H1 (cell line): ENCODE data around the gene PUDP. TPM values are rescaled to one million over a fixed set of nuclear protein-coding genes. Genes with fewer than 3 reads are reported as not detected.

ENCODE experiments used
- CTCF ChIA-PET: fragments of 300-600 bp; sonication (Branson Sonifier 250); formaldehyde crosslinking; loops from one replicate; lab custom pipeline; 2021; ENCODE audit not compliant: partially characterized antibody; lab: Charles Lee
- POLR2A ChIA-PET: fragments of 300-600 bp; sonication (Branson Sonifier 250); formaldehyde crosslinking; loops from one replicate; lab custom pipeline; 2021; ENCODE audit warnings: inconsistent platforms; ENCODE audit not compliant: partially characterized antibody; lab: Charles Lee
- DNase-seq, 2 experiments: peaks; one replicate each; pipeline versions ENCODE4 v3.0.0 to v3.0.0-alpha.2; 2010 to 2022; ENCODE audit warnings: low spot score in 2 of 2, low read depth in 1 of 2, mixed read lengths in 1 of 2
- FAIRE-seq: peaks from 2 replicates; lab custom pipeline; 2011; peaks lifted over from hg19 to GRCh38; lab: Jason Lieb, UNC
- H2AFZ ChIP-seq: 2 replicates; pipeline ENCODE4 v1.8.1; 2012; ENCODE audit warnings: low read length, inconsistent platforms
- H2AK5ac ChIP-seq: 2 replicates; pipeline ENCODE4 v1.6.1; 2013; ENCODE audit warnings: low read depth, low read length
- H2BK120ac ChIP-seq: replicated peaks from 2 replicates; pipeline ENCODE3; 2013; ENCODE audit warnings: low read depth, low read length, inconsistent platforms
- H2BK12ac ChIP-seq: 2 replicates; pipeline ENCODE4 v1.6.1; 2013; ENCODE audit warnings: low read depth, low read length
- H2BK15ac ChIP-seq: 2 replicates; pipeline ENCODE4 v1.6.1; 2013; ENCODE audit warnings: low read length
- H2BK20ac ChIP-seq: 2 replicates; pipeline ENCODE4 v1.6.1; 2013; ENCODE audit warnings: low read length
- H2BK5ac ChIP-seq: 2 replicates; pipeline ENCODE4 v1.6.1; 2013; ENCODE audit warnings: low read depth, low read length
- H3K14ac ChIP-seq: 2 replicates; pipeline ENCODE4 v1.6.1; 2013; ENCODE audit warnings: inconsistent platforms; ENCODE audit not compliant: insufficient read length
- H3K18ac ChIP-seq: 2 replicates; pipeline ENCODE4 v1.6.1; 2013; ENCODE audit warnings: low read length; ENCODE audit errors: extremely low read depth
- H3K23ac ChIP-seq: 2 replicates; pipeline ENCODE4 v1.6.1; 2013; ENCODE audit warnings: inconsistent platforms; ENCODE audit not compliant: insufficient read length
- H3K23me2 ChIP-seq: 2 replicates; pipeline ENCODE4 v1.6.1; 2013; ENCODE audit warnings: low read depth, low read length
- H3K27ac ChIP-seq: 2 replicates; pipeline ENCODE4 v1.6.1; 2011; ENCODE audit warnings: low read depth, low read length, inconsistent platforms
- H3K27me3 ChIP-seq, 4 experiments: replicated peaks in 1 of 4; 1 replicate in 1 of 4; 2 replicates in 3 of 4; pipeline versions ENCODE4 v1.6.1 to v1.8.1; 2011 to 2013; ENCODE audit warnings: low read length in 3 of 4, mild to moderate bottlenecking in 3 of 4, inconsistent platforms in 2 of 4, mixed read lengths in 2 of 4, moderate library complexity in 1 of 4; ENCODE audit not compliant: control insufficient read depth in 3 of 4, insufficient read depth in 3 of 4; ENCODE audit errors: extremely low read depth in 1 of 4
- H3K36me3 ChIP-seq, 4 experiments: 2 replicates each; pipeline versions ENCODE4 v1.6.1 to v1.8.1; 2011 to 2013; ENCODE audit warnings: mild to moderate bottlenecking in 4 of 4, low read length in 3 of 4, moderate library complexity in 2 of 4, control low read depth in 1 of 4, inconsistent platforms in 1 of 4; ENCODE audit not compliant: insufficient read depth in 4 of 4, control insufficient read depth in 2 of 4
- H3K4ac ChIP-seq: replicated peaks from 2 replicates; pipeline ENCODE3; 2013; ENCODE audit warnings: low read length, low read depth, mixed read lengths, inconsistent platforms; ENCODE audit not compliant: insufficient read length
- H3K4me1 ChIP-seq, 4 experiments: replicated peaks in 1 of 4; 1 replicate in 1 of 4; 2 replicates in 3 of 4; pipeline versions ENCODE4 v1.6.1 to v1.8.1; 2011 to 2013; ENCODE audit warnings: low read length in 3 of 4, inconsistent platforms in 2 of 4, mixed read lengths in 1 of 4; ENCODE audit not compliant: insufficient read depth in 4 of 4, control insufficient read depth in 3 of 4
- H3K4me2 ChIP-seq, 2 experiments: 2 replicates each; pipeline versions ENCODE4 v1.6.1 to v1.8.1; 2011 to 2013; ENCODE audit warnings: low read depth in 2 of 2, low read length in 2 of 2, control low read depth in 1 of 2, inconsistent platforms in 1 of 2, mild to moderate bottlenecking in 1 of 2; ENCODE audit not compliant: insufficient read depth in 1 of 2
- H3K4me3 ChIP-seq, 4 experiments: fragments of 200-600, 300-600 bp in 1 of 4; sonication (generic), shearing (Covaris generic), sonication (Bioruptor Twin) in 1 of 4; 2 replicates each; pipeline versions ENCODE4 v1.5.1 to v1.8.1; 2011 to 2016; ENCODE audit warnings: low read length in 4 of 4, low read depth in 3 of 4, control low read depth in 2 of 4, inconsistent platforms in 2 of 4, mild to moderate bottlenecking in 2 of 4, mixed read lengths in 1 of 4, moderate library complexity in 1 of 4; ENCODE audit not compliant: insufficient read depth in 2 of 4; ENCODE audit errors: extremely low read depth in 1 of 4
- H3K56ac ChIP-seq: replicated peaks from 2 replicates; pipeline ENCODE3; 2013; ENCODE audit warnings: low read depth, mild to moderate bottlenecking, mixed read lengths, low read length, inconsistent platforms; ENCODE audit not compliant: insufficient read length
- H3K79me1 ChIP-seq: 2 replicates; pipeline ENCODE4 v1.6.1; 2013; ENCODE audit warnings: low read depth, low read length, control low read depth
- H3K79me2 ChIP-seq, 2 experiments: 2 replicates each; pipeline versions ENCODE4 v1.6.1 to v1.8.1; 2012 to 2013; ENCODE audit warnings: low read length in 2 of 2, mild to moderate bottlenecking in 2 of 2, inconsistent platforms in 1 of 2; ENCODE audit not compliant: insufficient read depth in 2 of 2, control insufficient read depth in 1 of 2
- H3K9ac ChIP-seq, 4 experiments: replicated peaks in 1 of 4; 1 replicate in 1 of 4; 2 replicates in 3 of 4; pipeline versions ENCODE4 v1.6.1 to v1.8.1; 2011 to 2013; ENCODE audit warnings: low read depth in 3 of 4, low read length in 3 of 4, control low read depth in 2 of 4, mild to moderate bottlenecking in 2 of 4, moderate library complexity in 2 of 4, inconsistent platforms in 1 of 4; ENCODE audit errors: extremely low read depth in 1 of 4
- H3K9me3 ChIP-seq, 2 experiments: 2 replicates each; pipeline versions ENCODE4 v1.6.1 to v1.8.1; 2012 to 2013; ENCODE audit warnings: mild to moderate bottlenecking in 2 of 2, moderate library complexity in 2 of 2, control low read depth in 1 of 2, inconsistent platforms in 1 of 2, low read depth in 1 of 2, low read length in 1 of 2, mixed read lengths in 1 of 2; ENCODE audit not compliant: insufficient read depth in 2 of 2
- H4K20me1 ChIP-seq, 2 experiments: replicated peaks in 1 of 2; 2 replicates each; pipeline versions ENCODE3 to v1.8.1; 2011 to 2013; ENCODE audit warnings: inconsistent platforms in 2 of 2, low read length in 2 of 2, mild to moderate bottlenecking in 1 of 2; ENCODE audit not compliant: insufficient read depth in 2 of 2, control insufficient read depth in 1 of 2
- H4K5ac ChIP-seq: 2 replicates; pipeline ENCODE4 v1.6.1; 2013; ENCODE audit warnings: low read length, low read depth, mixed read lengths, inconsistent platforms; ENCODE audit not compliant: insufficient read length
- H4K8ac ChIP-seq: 2 replicates; pipeline ENCODE4 v1.8.0; 2013; ENCODE audit warnings: mild to moderate bottlenecking, moderate library complexity, low read length, inconsistent platforms; ENCODE audit not compliant: insufficient read depth; ENCODE audit errors: extremely low read depth
- H4K91ac ChIP-seq: replicated peaks from 2 replicates; pipeline ENCODE3; 2013; ENCODE audit warnings: low read length, mixed read lengths, inconsistent platforms; ENCODE audit not compliant: insufficient read length
- CHD2 ChIP-seq: IDR thresholded peaks from 2 replicates; pipeline ENCODE4 v1.6.1; 2012; ENCODE audit warnings: low read length, improper control_type of control experiment
- FOSL1 ChIP-seq: IDR thresholded peaks from 2 replicates; pipeline ENCODE4 v1.6.1; 2011; ENCODE audit warnings: mild to moderate bottlenecking, low read depth, low read length, moderate library complexity; ENCODE audit not compliant: insufficient read depth
- KDM1A ChIP-seq: fragments of 200-600, 300-600 bp; sonication (generic); IDR thresholded peaks from 2 replicates; pipeline ENCODE4 v1.7.1; 2016; ENCODE audit warnings: mild to moderate bottlenecking, low read length, borderline replicate concordance
- POLR2AphosphoS5 ChIP-seq: IDR thresholded peaks from 2 replicates; pipeline ENCODE4 v1.6.1; 2011; ENCODE audit warnings: low read depth, low read length
- POU5F1 ChIP-seq: IDR thresholded peaks from 2 replicates; pipeline ENCODE4 v1.6.1; 2011; ENCODE audit warnings: low read depth, mild to moderate bottlenecking, low read length, moderate library complexity
- RXRA ChIP-seq: IDR thresholded peaks from 2 replicates; pipeline ENCODE4 v1.6.1; 2011; ENCODE audit warnings: low read depth, mild to moderate bottlenecking, low read length, moderate library complexity; ENCODE audit not compliant: insufficient read depth
- SIN3A ChIP-seq, 2 experiments: IDR thresholded peaks in 1 of 2; conservative IDR thresholded peaks in 1 of 2; 2 replicates each; pipeline ENCODE4 v1.6.1; 2011 to 2012; ENCODE audit warnings: low read length in 2 of 2, improper control_type of control experiment in 1 of 2, low read depth in 1 of 2, mild to moderate bottlenecking in 1 of 2
- SRF ChIP-seq: IDR thresholded peaks from 2 replicates; pipeline ENCODE4 v1.6.1; 2011; ENCODE audit warnings: mild to moderate bottlenecking, low read depth, low read length, moderate library complexity
- TAF7 ChIP-seq: optimal IDR thresholded peaks from 2 replicates; pipeline ENCODE3; 2011; ENCODE audit warnings: low read depth, mild to moderate bottlenecking, inconsistent platforms, low read length, moderate library complexity, borderline replicate concordance
- WGBS, 2 experiments: shearing (Covaris generic) in 1 of 2; methylation state at CpG; one replicate each; pipeline versions ENCODE4 v1.1.6 to v1.1.7; 2013 to 2015; ENCODE audit warnings: low lambda C conversion rate in 2 of 2, mixed read lengths in 2 of 2, inconsistent platforms in 1 of 2, low coverage in 1 of 2, missing lambda C conversion rate in 1 of 2; ENCODE audit not compliant: insufficient replicate concordance in 2 of 2, insufficient coverage in 1 of 2, insufficient read length in 1 of 2; ENCODE audit errors: extremely low coverage in 1 of 2, missing lambda C conversion rate in 1 of 2; 5-methylcytosine and 5-hydroxymethylcytosine counted together
- polyA plus RNA-seq, 7 experiments: library from polyadenylated mRNA; depleted of rRNA in 3 of 7; stranded (reverse) in 5 of 7; unstranded in 2 of 7; fragments of >200 nt in 5 of 7; fragments of 200-250 nt in 2 of 7; gene quantifications; 1 replicate in 5 of 7; 2 replicates in 1 of 7; 4 replicates in 1 of 7; pipeline versions ENCODE4 v1.2.1 to v1.2.3, GENCODE V29; 2011 to 2013; ENCODE audit warnings: missing spikeins in 2 of 7, mixed read lengths in 2 of 7
- total RNA-seq: library from RNA; stranded (reverse); fragmentation: NEBNext Ultra II Directional; extraction: Animal tissue kit (Norgen Biotek cat#: 25700); gene quantifications from 2 replicates; pipeline ENCODE4 v1.2.1, GENCODE V29; 2021

Gene PUDP
- total and polyA plus RNA-seq, 2 of the 8 experiments (the other 6 are each of a cell fraction or from before 2014, with no cell fraction given) = 27.2 to 30.2 TPM

DNA sequence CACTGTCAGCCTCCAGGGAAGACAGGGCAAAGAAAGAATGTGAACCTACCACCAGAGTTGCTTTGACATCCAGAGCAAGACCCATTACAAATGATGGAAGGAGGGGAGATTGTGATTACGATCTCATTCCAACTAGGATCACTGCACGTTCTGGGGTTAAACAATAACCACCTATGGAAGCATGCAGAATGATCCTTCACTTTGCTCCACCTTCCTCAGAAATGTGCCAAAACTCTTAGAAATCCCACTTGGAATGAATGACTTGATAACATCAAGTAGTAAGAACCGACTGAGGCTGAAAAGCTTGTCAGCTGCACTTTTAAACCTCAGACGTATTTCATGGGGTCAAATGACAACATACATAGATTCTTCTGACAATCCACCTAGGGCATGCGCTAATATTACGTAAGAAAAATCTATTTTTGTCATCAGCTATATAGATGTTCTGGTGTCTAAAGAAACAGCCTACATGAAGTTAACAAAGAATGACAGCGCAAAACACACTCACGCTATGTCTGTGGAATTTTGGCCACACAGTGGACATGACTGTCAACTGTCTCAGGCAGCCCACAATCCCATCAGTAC, 3.9 kb downstream of the PUDP start:
- Histone ChIP-seq H3K4me2 (no peak overlapping the region), H3K4me1 (peaks cover 0 to 4% (median 0%) of the 10 kb centered on the region in 4 experiments; a peak in 2 of 7 replicates), H2BK120ac (no peak overlapping the region), H3K79me2 (peaks cover 0 to 3% of the 10 kb centered on the region in 2 experiments; a peak in 1 of 4 replicates), H3K14ac (no peak overlapping the region), H2AFZ (no peak overlapping the region), H4K5ac (no peak overlapping the region), H2BK12ac (no peak overlapping the region), H4K91ac (no peak overlapping the region), H2BK15ac (no peak overlapping the region), H4K8ac (no peak overlapping the region), H3K23me2 (peaks cover 6% of the 10 kb centered on the region; the same call in 1 of the 2 replicates), H3K79me1 (no peaks in the 10 kb centered on the region), H3K18ac (no peak overlapping the region), H3K4ac (no peak overlapping the region), H2BK20ac (no peak overlapping the region), H3K9me3 (no peaks in the 10 kb centered on the region), H2AK5ac (no peak overlapping the region), H3K4me3 (no peak overlapping the region), H4K20me1 (no peaks in the 10 kb centered on the region), H3K9ac (no peak overlapping the region), H3K27ac (no peak overlapping the region), H3K27me3 (no peaks in the 10 kb centered on the region), H3K23ac (no peak overlapping the region), H3K36me3 (no peaks in the 10 kb centered on the region; a peak in 1 of 8 replicates), H3K56ac (no peak overlapping the region), H2BK5ac (no peak overlapping the region)
- no peak for FAIRE-seq
- no peak for TF ChIP-seq SIN3A (conservative IDR thresholded peaks at IDR 0.05 in 1 of 2, IDR thresholded peaks at IDR 0.05 in 1 of 2; ENCODE audit: low read depth in 1 of 2, low read length in 2 of 2)
- no peak for TF ChIP-seq RXRA
- TF ChIP-seq SRF = no peak
- TF ChIP-seq POLR2AphosphoS5 = no peak
- no peak for TF ChIP-seq KDM1A
- no peak for TF ChIP-seq POU5F1
- TF ChIP-seq FOSL1 = no peak
- TF ChIP-seq TAF7 = no peak
- TF ChIP-seq CHD2 = no peak
- POLR2A ChIA-PET = no interaction called here
- CTCF ChIA-PET = no interaction called here
- WGBS, 2 experiments = 96% methylated on average over 7 of the region's 8 CpGs; no CpG with 5 or more reads in 1 of the 2 experiments
- no peak for DNase-seq
